GM13976 (cell line): ENCODE data around the gene KCNMA1.

Source experiments
- DNase-seq: peaks from one replicate; pipeline ENCODE4 v3.0.0; 2012; ENCODE audit warnings: low spot score
- in situ Hi-C: fragments of 300-500 bp; cut with MboI; formaldehyde crosslinking; loops from one replicate; pipeline ENCODE4 v1.12.0; 2022; ENCODE audit warnings: low sequenced_read_pairs, mixed read lengths, inconsistent platforms; ENCODE audit not compliant: unreplicated experiment
- TF ChIP-seq, protein P1 (sequence below): IDR thresholded peaks from 2 replicates; pipeline ENCODE4 v1.5.1; 2012; ENCODE audit warnings: borderline replicate concordance, mild to moderate bottlenecking; ENCODE audit not compliant: insufficient read depth; ENCODE audit errors: extremely low read depth, missing control alignments, control extremely low read depth

Gene KCNMA1

DNA sequence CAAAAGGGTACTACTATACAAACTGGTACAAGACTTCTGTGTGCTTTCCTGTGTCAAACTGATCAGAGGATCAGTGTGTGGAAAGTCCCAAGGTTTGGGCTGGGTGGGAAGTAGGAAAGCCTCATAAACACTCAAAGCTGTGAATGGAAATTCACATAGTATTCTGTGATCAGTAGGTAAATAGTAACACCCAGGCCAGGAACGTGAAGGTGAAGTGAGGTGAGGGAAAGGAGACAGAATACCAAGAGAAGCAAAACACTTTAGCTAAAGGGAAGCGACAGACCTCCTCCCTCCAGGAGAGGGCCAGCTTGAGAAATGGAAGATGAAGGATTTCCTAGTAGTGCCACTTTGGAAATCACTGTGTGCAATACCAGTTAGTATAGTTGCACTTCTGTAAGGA is 451.9 kb downstream of the KCNMA1 start:
- in situ Hi-C loops = no loop called here
- no peak for DNase-seq
- TF ChIP-seq, protein P1, sequence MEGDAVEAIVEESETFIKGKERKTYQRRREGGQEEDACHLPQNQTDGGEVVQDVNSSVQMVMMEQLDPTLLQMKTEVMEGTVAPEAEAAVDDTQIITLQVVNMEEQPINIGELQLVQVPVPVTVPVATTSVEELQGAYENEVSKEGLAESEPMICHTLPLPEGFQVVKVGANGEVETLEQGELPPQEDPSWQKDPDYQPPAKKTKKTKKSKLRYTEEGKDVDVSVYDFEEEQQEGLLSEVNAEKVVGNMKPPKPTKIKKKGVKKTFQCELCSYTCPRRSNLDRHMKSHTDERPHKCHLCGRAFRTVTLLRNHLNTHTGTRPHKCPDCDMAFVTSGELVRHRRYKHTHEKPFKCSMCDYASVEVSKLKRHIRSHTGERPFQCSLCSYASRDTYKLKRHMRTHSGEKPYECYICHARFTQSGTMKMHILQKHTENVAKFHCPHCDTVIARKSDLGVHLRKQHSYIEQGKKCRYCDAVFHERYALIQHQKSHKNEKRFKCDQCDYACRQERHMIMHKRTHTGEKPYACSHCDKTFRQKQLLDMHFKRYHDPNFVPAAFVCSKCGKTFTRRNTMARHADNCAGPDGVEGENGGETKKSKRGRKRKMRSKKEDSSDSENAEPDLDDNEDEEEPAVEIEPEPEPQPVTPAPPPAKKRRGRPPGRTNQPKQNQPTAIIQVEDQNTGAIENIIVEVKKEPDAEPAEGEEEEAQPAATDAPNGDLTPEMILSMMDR = no peak

DNA sequence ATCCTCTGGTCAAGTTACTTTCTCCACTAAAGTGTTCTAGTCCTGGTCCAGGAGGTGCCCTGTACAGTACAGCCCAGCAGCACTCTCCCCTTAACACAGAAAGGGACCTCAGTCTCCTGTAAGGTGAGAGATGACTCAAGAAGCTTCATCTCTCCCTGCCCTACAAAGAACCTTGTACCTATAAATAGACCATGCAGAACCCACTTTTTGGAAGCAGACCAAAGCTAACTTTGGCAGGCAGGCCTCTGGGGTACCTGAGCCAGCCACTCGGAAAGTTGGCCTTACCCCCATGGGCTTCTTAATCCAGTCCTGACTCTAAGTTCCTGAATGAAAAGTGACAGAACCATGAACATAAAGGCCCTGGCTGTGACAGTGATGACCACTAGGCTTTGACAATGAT is 454.8 kb downstream of the KCNMA1 start:
- TF ChIP-seq, protein P1 = no peak
- in situ Hi-C loops = no loop called here
- DNase-seq = no peak

DNA sequence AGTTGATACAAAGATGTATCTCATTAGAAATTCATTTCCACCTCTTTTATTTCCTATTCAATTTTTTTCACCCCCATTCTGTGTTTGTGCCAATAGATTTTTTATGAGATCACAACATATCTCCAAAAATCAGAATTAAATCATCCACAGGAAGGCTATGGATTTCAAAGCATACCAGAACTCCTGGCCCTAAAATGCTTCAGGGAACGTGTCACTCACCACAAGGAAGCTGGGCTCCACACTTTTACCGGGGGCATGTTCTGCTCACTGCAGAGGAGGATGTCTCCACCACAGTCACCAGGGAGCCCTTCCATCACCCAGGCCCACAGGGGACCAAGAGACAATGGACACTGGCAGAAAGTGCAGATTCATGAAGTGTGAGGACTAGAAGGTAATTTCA is 456.8 kb downstream of the KCNMA1 start:
- in situ Hi-C loops = no loop called here
- DNase-seq = no peak
- TF ChIP-seq, protein P1 = no peak

DNA sequence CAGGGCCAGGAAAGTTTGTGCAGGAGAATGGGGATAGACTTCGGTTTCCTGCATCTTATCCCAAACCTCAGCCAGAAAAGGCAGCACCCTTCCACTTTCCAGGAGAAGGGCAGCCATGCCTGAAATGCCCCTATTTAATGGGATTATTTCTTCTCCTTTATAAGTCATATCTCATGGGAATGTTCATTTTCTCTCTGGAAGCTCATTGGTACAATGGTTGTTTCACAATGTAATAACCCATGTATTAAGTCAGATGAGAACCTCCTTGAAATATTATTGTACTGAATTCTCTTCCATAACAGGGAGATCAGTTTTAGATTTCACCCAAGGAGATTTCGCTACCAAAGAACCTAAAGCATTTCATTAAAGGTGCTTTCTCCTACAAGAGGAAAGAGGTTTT is 457.5 kb downstream of the KCNMA1 start:
- in situ Hi-C loops = no loop called here
- no peak for DNase-seq
- TF ChIP-seq, protein P1 = no peak

DNA sequence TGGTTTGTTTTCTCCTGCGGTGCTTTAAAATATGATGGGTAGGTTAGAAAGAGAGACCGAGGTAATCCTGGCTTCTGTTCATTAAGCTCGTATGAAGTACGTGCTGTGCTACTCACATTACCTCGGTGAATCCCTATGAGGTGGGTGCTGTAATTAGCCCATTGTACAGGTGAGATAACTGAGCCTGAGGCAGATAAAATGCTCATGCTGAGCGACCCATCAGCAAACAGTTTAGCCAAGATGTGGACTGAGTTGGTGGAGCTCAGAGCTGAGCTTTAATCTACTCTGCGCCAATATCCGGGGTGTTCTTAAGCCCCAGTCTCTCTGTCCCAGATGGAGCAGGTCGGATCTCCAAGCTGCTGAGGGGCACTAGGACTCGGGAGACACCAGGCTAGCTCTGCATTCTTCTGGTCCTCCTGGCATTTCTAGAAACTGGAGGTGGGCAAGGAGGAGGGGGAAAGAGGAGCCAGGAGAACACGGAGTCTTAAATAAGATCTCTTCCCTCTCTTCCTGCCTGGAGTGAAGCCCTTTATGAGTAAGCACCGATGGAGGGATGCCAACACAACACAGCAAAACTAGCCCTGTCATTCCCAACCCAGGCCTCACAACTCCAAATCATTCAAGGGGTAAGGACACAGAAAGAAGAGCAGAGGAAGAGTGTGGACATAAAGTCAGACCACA is 458.5 kb downstream of the KCNMA1 start:
- TF ChIP-seq, protein P1 = no peak
- in situ Hi-C loops = loop anchor here (10.0 kb wide), 1 partner anchor 466 kb away; no protein-coding TSS in a partner anchor
- no peak for DNase-seq

DNA sequence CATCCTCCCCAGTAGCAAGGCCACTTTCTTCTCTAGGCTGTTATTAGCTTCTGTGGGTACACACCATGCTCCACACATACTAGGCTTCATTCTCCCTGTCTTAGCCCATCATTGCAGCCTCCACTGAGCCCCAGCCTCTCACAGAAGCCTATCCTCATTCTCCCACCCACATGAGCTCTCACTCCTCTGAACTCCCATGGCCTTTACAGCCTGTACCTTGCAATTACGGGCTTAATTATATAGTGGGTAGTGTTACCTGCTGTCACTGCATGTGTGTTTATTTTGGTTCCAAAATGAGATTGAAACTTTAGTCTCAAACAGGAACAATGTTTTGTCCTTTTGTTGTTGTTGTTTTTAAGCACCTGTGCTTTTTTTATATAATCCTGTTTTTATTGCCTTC is 460.0 kb downstream of the KCNMA1 start:
- in situ Hi-C loops = loop anchor here (10.0 kb wide), 1 partner anchor 467 kb away; no protein-coding TSS in a partner anchor
- no peak for DNase-seq
- TF ChIP-seq, protein P1 = no peak
